ENCODE data around the gene TRPC4AP.

TRPC4AP gene

GRCh38 chr20:34982270-34983088 is 110.1 kb downstream of the TRPC4AP start:
- H3K27ac ChIP-seq = no peak overlapping the region
- TF ChIP-seq CTCF (conservative IDR thresholded peaks at IDR 0.05) = no peak

GRCh38 chr20:34980543-34981233 is 111.9 kb downstream of the TRPC4AP start:
- no peak for TF ChIP-seq CTCF (conservative IDR thresholded peaks at IDR 0.05)
- H3K27ac ChIP-seq = no peak overlapping the region

GRCh38 chr20:34979366-34980153 is 113.0 kb downstream of the TRPC4AP start:
- no peak for TF ChIP-seq CTCF (conservative IDR thresholded peaks at IDR 0.05)
- H3K27ac ChIP-seq = no peak overlapping the region

GRCh38 chr20:34978092-34978744 is 114.4 kb downstream of the TRPC4AP start:
- no peak overlapping the region for H3K27ac ChIP-seq
- no peak for TF ChIP-seq CTCF (conservative IDR thresholded peaks at IDR 0.05)

GRCh38 chr20:34977365-34978091 is 115.1 kb downstream of the TRPC4AP start:
- TF ChIP-seq CTCF (conservative IDR thresholded peaks at IDR 0.05) = no peak

GRCh38 chr20:34976286-34976685 is 116.3 kb downstream of the TRPC4AP start:
- no peak overlapping the region for H3K27ac ChIP-seq
- no peak for TF ChIP-seq CTCF (conservative IDR thresholded peaks at IDR 0.05)

More at GRCh38 chr20:34977365-34978091, 115.1 kb downstream of the TRPC4AP start:
- H3K27ac ChIP-seq = no peak overlapping the region
